Measurements from ENCODE around the gene GABRB1.

- TF ChIP-seq EZH2phosphoT487 (IDR thresholded peaks at IDR 0.05; ENCODE audit: borderline replicate concordance, low read length) (no peak), EZH2 (IDR thresholded peaks at IDR 0.05; ENCODE audit: low read length, unreplicated experiment) (no peak)
- TF ChIP-seq, protein P1, sequence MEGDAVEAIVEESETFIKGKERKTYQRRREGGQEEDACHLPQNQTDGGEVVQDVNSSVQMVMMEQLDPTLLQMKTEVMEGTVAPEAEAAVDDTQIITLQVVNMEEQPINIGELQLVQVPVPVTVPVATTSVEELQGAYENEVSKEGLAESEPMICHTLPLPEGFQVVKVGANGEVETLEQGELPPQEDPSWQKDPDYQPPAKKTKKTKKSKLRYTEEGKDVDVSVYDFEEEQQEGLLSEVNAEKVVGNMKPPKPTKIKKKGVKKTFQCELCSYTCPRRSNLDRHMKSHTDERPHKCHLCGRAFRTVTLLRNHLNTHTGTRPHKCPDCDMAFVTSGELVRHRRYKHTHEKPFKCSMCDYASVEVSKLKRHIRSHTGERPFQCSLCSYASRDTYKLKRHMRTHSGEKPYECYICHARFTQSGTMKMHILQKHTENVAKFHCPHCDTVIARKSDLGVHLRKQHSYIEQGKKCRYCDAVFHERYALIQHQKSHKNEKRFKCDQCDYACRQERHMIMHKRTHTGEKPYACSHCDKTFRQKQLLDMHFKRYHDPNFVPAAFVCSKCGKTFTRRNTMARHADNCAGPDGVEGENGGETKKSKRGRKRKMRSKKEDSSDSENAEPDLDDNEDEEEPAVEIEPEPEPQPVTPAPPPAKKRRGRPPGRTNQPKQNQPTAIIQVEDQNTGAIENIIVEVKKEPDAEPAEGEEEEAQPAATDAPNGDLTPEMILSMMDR (conservative IDR thresholded peaks at IDR 0.05; ENCODE audit: low read depth, low read length): no peak
These were observed 258.4 kb downstream of the GABRB1 start for GRCh38 chr4:47289805-47290204.
